ENCODE data around the gene MPPED1. TPM values are rescaled to one million over a fixed set of nuclear protein-coding genes. Genes with fewer than 3 reads are reported as not detected.

The MPPED1 gene
- polyA plus RNA-seq, 1 of the 3 experiments (the other 2 are of a cell fraction) = 0.03 TPM

- no peaks in the 10 kb centered on the region for H3K79me2 ChIP-seq (ENCODE audit: insufficient read depth)
- H3K4me1 ChIP-seq (ENCODE audit: control insufficient read depth in 1 of 2, insufficient read depth in 2 of 2, low read depth in 1 of 2, low read length in 1 of 2) = no peaks in the 10 kb centered on the region
- H3F3A ChIP-seq (replicated peaks; ENCODE audit: insufficient read depth) = no peaks in the 10 kb centered on the region
- H2AFZ ChIP-seq (ENCODE audit: low read depth) = no peak overlapping the region
- POLR2A ChIA-PET = no interaction called here
- no peaks in the 10 kb centered on the region for H3K9me2 ChIP-seq
- CTCF ChIA-PET = no interaction called here
- TF ChIP-seq JUND (IDR thresholded peaks at IDR 0.05) (no peak), ELF1 (IDR thresholded peaks at IDR 0.05) (no peak), FOXJ3 (CRISPR knock-in tag; IDR thresholded peaks at IDR 0.05) (no peak), YY1 (IDR thresholded peaks at IDR 0.05; ENCODE audit: low read depth) (no peak), ZBTB33 (IDR thresholded peaks at IDR 0.05; ENCODE audit: borderline replicate concordance, low read depth) (no peak), FOXM1 (IDR thresholded peaks at IDR 0.05; ENCODE audit: low read depth) (no peak), CTCF (IDR thresholded peaks at IDR 0.05) (no peak), PBX3 (IDR thresholded peaks at IDR 0.05) (no peak), GABPA (IDR thresholded peaks at IDR 0.05; ENCODE audit: low read depth) (no peak)
- no peaks in the 10 kb centered on the region for H4K20me1 ChIP-seq (ENCODE audit: insufficient read depth)
- WGBS (ENCODE audit: low lambda C conversion rate) = 57% methylated on average over 9 of the region's 14 CpGs
- no peaks in the 10 kb centered on the region for H3K9me3 ChIP-seq
- H3K27me3 ChIP-seq (ENCODE audit: insufficient read depth) = no peaks in the 10 kb centered on the region
- no peak overlapping the region for H3K4me3 ChIP-seq (ENCODE audit: low read depth in 2 of 2, low read length in 1 of 2)
- no peak overlapping the region for H3K27ac ChIP-seq (ENCODE audit: low read depth in 2 of 2, low read length in 1 of 2)
- H3K4me2 ChIP-seq = no peak overlapping the region
- no peaks in the 10 kb centered on the region for H3K36me3 ChIP-seq (replicated peaks in 1 of 2; ENCODE audit: control insufficient read depth in 1 of 2, insufficient read depth in 2 of 2, low read length in 1 of 2)
- H3K9ac ChIP-seq = no peak overlapping the region
- no peak for DNase-seq
Observed at GRCh38 chr22:43393132-43393843, 18.5 kb upstream of the MPPED1 start.

GRCh38 chr22:43393844-43394474 lies 17.9 kb upstream of the MPPED1 start:
- ChIA-PET CTCF (interaction anchor here (1.8 kb wide), 1 partner anchor 402 kb away, joined by 6 read pairs; no protein-coding TSS in a partner anchor), POLR2A (no interaction called here)
- Histone ChIP-seq H4K20me1 (ENCODE audit: insufficient read depth) (no peaks in the 10 kb centered on the region), H3K4me2 (no peak overlapping the region), H3K4me3 (ENCODE audit: low read depth in 2 of 2, low read length in 1 of 2) (no peak overlapping the region), H3K9ac (no peak overlapping the region), H3K27me3 (ENCODE audit: insufficient read depth) (no peaks in the 10 kb centered on the region), H3K9me2 (no peaks in the 10 kb centered on the region), H3K4me1 (ENCODE audit: control insufficient read depth in 1 of 2, insufficient read depth in 2 of 2, low read depth in 1 of 2, low read length in 1 of 2) (no peaks in the 10 kb centered on the region), H2AFZ (ENCODE audit: low read depth) (no peak overlapping the region), H3F3A (replicated peaks; ENCODE audit: insufficient read depth) (no peaks in the 10 kb centered on the region), H3K79me2 (ENCODE audit: insufficient read depth) (no peaks in the 10 kb centered on the region), H3K27ac (ENCODE audit: low read depth in 2 of 2, low read length in 1 of 2) (no peak overlapping the region), H3K36me3 (replicated peaks in 1 of 2; ENCODE audit: control insufficient read depth in 1 of 2, insufficient read depth in 2 of 2, low read length in 1 of 2) (no peaks in the 10 kb centered on the region), H3K9me3 (no peaks in the 10 kb centered on the region)
- WGBS (ENCODE audit: low lambda C conversion rate) = 76% methylated on average over 3 of the region's 4 CpGs
- no peak for DNase-seq
- TF ChIP-seq RXRA (IDR thresholded peaks at IDR 0.05; ENCODE audit: borderline replicate concordance, low read depth) (no peak), TCF12 (IDR thresholded peaks at IDR 0.05) (no peak), YY1 (IDR thresholded peaks at IDR 0.05; ENCODE audit: low read depth) (no peak), PBX3 (IDR thresholded peaks at IDR 0.05) (no peak), TEAD4 (IDR thresholded peaks at IDR 0.05; ENCODE audit: borderline replicate concordance, insufficient read depth) (no peak), GATA2 (CRISPR knock-in tag; IDR thresholded peaks at IDR 0.05) (no peak), FOSL2 (IDR thresholded peaks at IDR 0.05; ENCODE audit: borderline replicate concordance, low read depth) (no peak), USF1 (IDR thresholded peaks at IDR 0.05; ENCODE audit: borderline replicate concordance, low read depth) (no peak), RAD21 (IDR thresholded peaks at IDR 0.05; ENCODE audit: low read length) (no peak), SMC3 (IDR thresholded peaks at IDR 0.05; ENCODE audit: low read depth, low read length) (no peak), RCOR1 (IDR thresholded peaks at IDR 0.05; ENCODE audit: low read length) (no peak), FOXM1 (IDR thresholded peaks at IDR 0.05; ENCODE audit: low read depth) (no peak), CHD2 (IDR thresholded peaks at IDR 0.05; ENCODE audit: low read length, partially characterized antibody) (no peak), MXI1 (IDR thresholded peaks at IDR 0.05; ENCODE audit: low read depth, low read length) (no peak), TAF1 (IDR thresholded peaks at IDR 0.05; ENCODE audit: borderline replicate concordance, low read depth, low read length) (no peak), NFIC (IDR thresholded peaks at IDR 0.05; ENCODE audit: borderline replicate concordance) (no peak)
